ENCODE measurements around the gene BCAS3. TPM values are rescaled to one million over a fixed set of nuclear protein-coding genes. Genes with fewer than 3 reads are reported as not detected.

The BCAS3 gene
- total RNA-seq, 4 donors from 2014 or later: 20.7 to 76.3 (median 39.8) TPM

DNA sequence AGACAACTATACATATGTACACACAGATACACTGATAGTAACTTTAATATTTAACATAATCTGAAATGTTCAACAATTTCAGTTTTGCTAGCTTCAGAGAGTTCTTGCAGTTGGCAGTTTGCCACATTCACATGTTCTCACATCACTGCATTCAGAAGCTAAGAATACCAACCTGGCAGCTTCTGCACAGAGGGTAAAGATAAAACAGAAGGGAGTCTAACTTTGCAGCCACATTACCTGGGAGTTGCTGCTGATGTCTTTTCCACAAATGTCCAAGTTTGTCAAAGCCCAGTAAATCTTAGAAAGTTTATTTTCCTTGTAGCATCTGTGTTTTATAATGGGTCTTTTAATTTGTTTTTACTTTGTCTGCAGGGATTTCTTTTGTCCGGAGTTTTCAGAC lies 332.0 kb downstream of the BCAS3 start:
- DNase-seq: no peak
- intact Hi-C loops (cut with DNase I; ENCODE audit: low total_unique reads): no loop called here
- 87 to 94% methylated on average over 1 of the region's 1 CpG for whole genome bisulfite sequencing, 2 donors (ENCODE audit: low coverage in 1 of 2)
- Histone ChIP-seq H3K27ac (no peak overlapping the region), H3K9me3 (no peaks in the 10 kb centered on the region), H3K4me3 (no peak overlapping the region), H3K27me3 (no peaks in the 10 kb centered on the region), H3K4me1 (peaks cover 0 to 3% (median 0%) of the 10 kb centered on the region in 4 donors), H3K36me3 (no peaks in the 10 kb centered on the region)
- in situ Hi-C loops (cut with MboI; ENCODE audit: low pct_ligation_motif_present in 1 of 4, low pct_unique_long_range_greater_than_20kb in 1 of 4, low sequenced_read_pairs in 3 of 4): loop anchor here in 1 of 4 donors (25.0 kb wide), 1 partner anchor 378 kb away; the partner anchor contains the start of gene TBX2
- TF ChIP-seq, protein P1, sequence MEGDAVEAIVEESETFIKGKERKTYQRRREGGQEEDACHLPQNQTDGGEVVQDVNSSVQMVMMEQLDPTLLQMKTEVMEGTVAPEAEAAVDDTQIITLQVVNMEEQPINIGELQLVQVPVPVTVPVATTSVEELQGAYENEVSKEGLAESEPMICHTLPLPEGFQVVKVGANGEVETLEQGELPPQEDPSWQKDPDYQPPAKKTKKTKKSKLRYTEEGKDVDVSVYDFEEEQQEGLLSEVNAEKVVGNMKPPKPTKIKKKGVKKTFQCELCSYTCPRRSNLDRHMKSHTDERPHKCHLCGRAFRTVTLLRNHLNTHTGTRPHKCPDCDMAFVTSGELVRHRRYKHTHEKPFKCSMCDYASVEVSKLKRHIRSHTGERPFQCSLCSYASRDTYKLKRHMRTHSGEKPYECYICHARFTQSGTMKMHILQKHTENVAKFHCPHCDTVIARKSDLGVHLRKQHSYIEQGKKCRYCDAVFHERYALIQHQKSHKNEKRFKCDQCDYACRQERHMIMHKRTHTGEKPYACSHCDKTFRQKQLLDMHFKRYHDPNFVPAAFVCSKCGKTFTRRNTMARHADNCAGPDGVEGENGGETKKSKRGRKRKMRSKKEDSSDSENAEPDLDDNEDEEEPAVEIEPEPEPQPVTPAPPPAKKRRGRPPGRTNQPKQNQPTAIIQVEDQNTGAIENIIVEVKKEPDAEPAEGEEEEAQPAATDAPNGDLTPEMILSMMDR (IDR thresholded peaks at IDR 0.05): no peak
- TF ChIP-seq POLR2AphosphoS5 (IDR thresholded peaks at IDR 0.05) (no peak), POLR2A (IDR thresholded peaks at IDR 0.05) (no peak), EP300 (IDR thresholded peaks at IDR 0.05; ENCODE audit: low read depth) (no peak)

DNA sequence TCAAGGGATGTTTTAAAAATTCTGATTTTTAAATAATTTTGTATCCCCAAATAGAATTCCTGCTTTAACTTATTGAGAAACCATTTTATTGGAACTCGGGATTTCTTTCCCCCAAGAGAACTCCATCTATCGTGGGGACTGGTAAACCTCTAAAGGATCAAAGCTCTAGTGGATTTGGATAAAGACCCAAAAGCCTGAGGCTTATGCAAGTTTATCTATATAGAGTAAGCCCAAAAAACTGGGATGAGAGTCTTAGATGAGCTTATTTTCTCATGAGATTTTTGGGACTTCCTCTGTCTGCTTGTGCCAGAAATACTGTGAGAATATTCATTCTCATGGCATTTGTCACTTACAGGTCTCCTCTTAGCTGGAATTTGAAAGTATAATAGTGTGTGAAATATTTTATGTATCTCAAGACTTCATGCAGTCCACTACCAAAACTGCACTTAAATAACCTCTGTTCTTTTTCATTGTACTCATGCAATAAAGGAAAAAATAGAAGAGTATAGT lies 333.1 kb downstream of the BCAS3 start:
- intact Hi-C loops (cut with DNase I; ENCODE audit: low total_unique reads) (no loop called here), in situ Hi-C loops (cut with MboI; ENCODE audit: low pct_ligation_motif_present in 1 of 4, low pct_unique_long_range_greater_than_20kb in 1 of 4, low sequenced_read_pairs in 3 of 4) (loop anchor here in 1 of 4 donors (25.0 kb wide), 1 partner anchor 377 kb away; the partner anchor contains the start of gene TBX2)
- Histone ChIP-seq H3K4me3 (no peak overlapping the region), H3K27me3 (no peaks in the 10 kb centered on the region), H3K27ac (no peak overlapping the region), H3K4me1 (peaks cover 0 to 3% (median 0%) of the 10 kb centered on the region in 4 donors), H3K36me3 (no peaks in the 10 kb centered on the region), H3K9me3 (no peaks in the 10 kb centered on the region)
- DNase-seq: no peak
- TF ChIP-seq, protein P1 (IDR thresholded peaks at IDR 0.05): no peak
- TF ChIP-seq POLR2A (IDR thresholded peaks at IDR 0.05) (no peak), EP300 (IDR thresholded peaks at IDR 0.05; ENCODE audit: low read depth) (no peak), POLR2AphosphoS5 (IDR thresholded peaks at IDR 0.05) (no peak)
- 92 to 97% methylated on average over 2 of the region's 2 CpGs for WGBS, 2 donors (ENCODE audit: low coverage in 1 of 2)

DNA sequence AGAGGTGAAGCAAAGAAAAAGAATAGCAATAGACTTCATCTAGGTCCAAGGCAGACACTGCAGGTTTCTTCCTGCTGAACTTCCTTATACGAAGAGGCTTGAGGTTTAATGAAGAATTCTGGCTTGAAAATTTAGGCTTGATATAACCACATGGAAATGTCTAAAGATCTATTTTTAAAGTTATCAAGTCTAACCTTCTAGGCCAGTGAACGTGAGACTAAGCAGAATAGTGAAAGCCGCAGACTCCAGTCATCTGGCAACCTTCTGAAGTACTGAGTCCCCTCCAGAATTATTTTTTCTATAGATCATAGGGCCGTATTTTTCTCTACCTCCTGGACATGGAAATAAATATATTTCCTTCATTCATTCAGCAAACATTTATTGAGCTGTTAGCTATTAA lies 333.6 kb downstream of the BCAS3 start:
- no peak for DNase-seq
- Histone ChIP-seq H3K36me3 (no peaks in the 10 kb centered on the region), H3K9me3 (no peaks in the 10 kb centered on the region), H3K27me3 (no peaks in the 10 kb centered on the region), H3K4me1 (peaks cover 0 to 3% (median 0%) of the 10 kb centered on the region in 4 donors), H3K27ac (no peak overlapping the region), H3K4me3 (no peak overlapping the region)
- in situ Hi-C loops (cut with MboI; ENCODE audit: low pct_ligation_motif_present in 1 of 4, low pct_unique_long_range_greater_than_20kb in 1 of 4, low sequenced_read_pairs in 3 of 4): loop anchor here in 1 of 4 donors (25.0 kb wide), 1 partner anchor 376 kb away; the partner anchor contains the start of gene TBX2
- intact Hi-C loops (cut with DNase I; ENCODE audit: low total_unique reads): no loop called here
- TF ChIP-seq, protein P1 (IDR thresholded peaks at IDR 0.05): no peak
- TF ChIP-seq POLR2AphosphoS5 (IDR thresholded peaks at IDR 0.05): no peak
- TF ChIP-seq POLR2A (IDR thresholded peaks at IDR 0.05): no peak
- TF ChIP-seq EP300 (IDR thresholded peaks at IDR 0.05; ENCODE audit: low read depth): no peak
- 90 to 95% methylated on average over 3 to 4 of the region's 4 CpGs for WGBS, 2 donors (ENCODE audit: low coverage in 1 of 2)

DNA sequence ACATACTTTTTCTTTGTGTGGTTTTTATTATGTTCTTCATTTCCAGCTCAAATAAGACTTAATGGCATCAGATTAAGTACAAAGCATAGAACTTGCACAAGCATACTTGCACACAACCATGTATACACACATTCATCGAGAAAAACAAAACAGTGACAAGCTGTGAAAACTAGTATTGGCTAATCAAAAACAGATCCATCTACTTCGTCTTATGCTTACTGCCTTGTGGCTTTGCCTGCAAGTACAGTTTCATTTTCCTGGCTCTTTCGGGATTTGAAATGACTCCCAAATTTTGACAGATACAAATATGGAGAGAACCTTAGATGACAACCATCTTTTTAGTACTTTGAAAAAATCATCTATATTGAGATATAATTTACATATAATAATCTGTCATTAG lies 338.3 kb downstream of the BCAS3 start:
- H3K27me3 ChIP-seq: no peaks in the 10 kb centered on the region
- no peak overlapping the region for H3K27ac ChIP-seq
- TF ChIP-seq POLR2A (IDR thresholded peaks at IDR 0.05): no peak
- TF ChIP-seq, protein P1 (IDR thresholded peaks at IDR 0.05): no peak
- TF ChIP-seq POLR2AphosphoS5 (IDR thresholded peaks at IDR 0.05): no peak
- TF ChIP-seq EP300 (IDR thresholded peaks at IDR 0.05; ENCODE audit: low read depth): no peak
- H3K4me1 ChIP-seq: no peaks in the 10 kb centered on the region
- no peak overlapping the region for H3K4me3 ChIP-seq
- DNase-seq: no peak
- intact Hi-C loops (cut with DNase I; ENCODE audit: low total_unique reads): no loop called here
- in situ Hi-C loops (cut with MboI; ENCODE audit: low pct_ligation_motif_present in 1 of 4, low pct_unique_long_range_greater_than_20kb in 1 of 4, low sequenced_read_pairs in 3 of 4): loop anchor here in 1 of 4 donors (25.0 kb wide), 1 partner anchor 371 kb away; the partner anchor contains the start of gene TBX2
- H3K36me3 ChIP-seq: no peaks in the 10 kb centered on the region
- 72 to 92% methylated on average over 3 of the region's 3 CpGs for WGBS, 2 donors (ENCODE audit: low coverage in 1 of 2)
- H3K9me3 ChIP-seq: no peaks in the 10 kb centered on the region

Data from transverse colon (tissue), 4 donors.